ENCODE data around the gene NRIP2. TPM values are rescaled to one million over a fixed set of nuclear protein-coding genes. Genes with fewer than 3 reads are reported as not detected.
"Not testable (repeated sequence)": the region's sequence is repeated elsewhere in the genome, so short reads cannot be mapped to it uniquely, and the experiment has no call there.

The NRIP2 gene
- total RNA-seq (2014; rRNA removed; shearing (Covaris generic)): not detected in 2 replicates

DNA sequence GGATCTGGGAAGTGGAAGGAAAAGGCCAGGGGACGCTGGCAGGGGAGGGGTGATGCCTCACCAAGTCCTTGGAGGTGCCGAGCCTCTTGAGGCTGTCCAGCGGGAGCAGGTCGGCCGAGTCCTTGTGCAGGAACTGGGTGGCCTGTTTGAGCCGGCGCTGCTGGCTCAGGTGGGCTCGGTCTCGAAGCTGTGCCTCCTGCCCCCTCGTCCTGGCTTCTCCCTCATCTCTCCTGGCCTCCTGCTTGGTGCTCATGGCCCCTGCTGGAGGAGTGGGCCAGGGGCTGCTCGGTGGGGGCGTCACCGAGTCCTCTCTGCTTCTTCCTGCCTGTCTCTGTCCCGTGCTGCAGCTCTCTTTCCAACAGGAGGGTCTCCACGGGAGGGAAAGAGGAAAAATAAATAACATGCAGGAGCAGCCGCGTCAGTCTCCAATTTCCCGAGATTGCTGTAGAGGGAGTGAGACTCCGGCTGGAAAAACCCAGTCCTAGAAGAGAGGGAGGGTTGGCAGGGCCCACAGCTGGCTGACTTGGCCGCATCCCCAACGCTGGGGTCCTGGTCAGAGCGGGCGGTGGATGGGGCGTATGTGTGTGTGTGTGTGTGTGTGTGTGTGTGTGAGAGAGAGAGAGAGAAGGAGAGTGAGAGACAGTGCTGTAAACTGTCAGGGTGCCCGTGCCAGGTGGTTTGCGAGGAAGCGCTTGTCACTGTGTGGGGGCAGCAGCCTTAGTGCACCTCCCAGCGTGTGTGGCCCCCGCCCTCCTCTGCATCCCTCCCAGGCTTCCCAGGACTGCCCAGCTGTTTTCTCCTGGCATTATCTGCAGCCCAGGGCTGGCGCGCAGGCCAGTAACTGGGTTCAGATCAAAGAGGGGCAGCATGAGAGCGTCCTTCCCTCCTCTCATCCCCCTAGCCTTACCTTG, at the start of gene NRIP2:
Gene NRIP2, minus strand, starts transcription at position 455 of the 911 bp plus-strand sequence. Its CDS starts 52 bp downstream, at position 403.
- DNase-seq (ENCODE audit: low spot score): no peak

DNA sequence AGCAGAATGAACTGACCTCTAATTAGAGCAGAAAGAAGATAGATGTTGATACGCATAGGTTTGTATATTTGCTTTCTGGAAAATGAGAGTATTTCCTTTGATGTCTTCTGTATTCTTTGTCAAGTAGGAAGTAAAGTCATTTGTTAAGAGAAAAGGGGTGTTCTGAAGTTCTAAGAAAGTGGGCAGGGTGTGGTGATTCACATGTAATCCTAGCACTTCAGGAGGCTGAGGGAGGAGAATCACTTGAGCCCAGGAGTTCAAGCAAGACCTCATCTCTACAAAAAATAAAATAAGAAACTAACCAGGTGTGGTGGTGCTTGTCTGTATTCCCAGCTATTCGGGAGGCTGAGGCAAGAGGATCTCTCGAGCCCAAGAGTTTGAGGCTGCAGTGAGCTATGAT, 45.0 kb upstream of the NRIP2 start:
- DNase-seq (ENCODE audit: low spot score): no peak

- DNase-seq (ENCODE audit: low spot score): no peak
These were observed 43.3 kb upstream of the NRIP2 start for GRCh38 chr12:2877953-2878732.

DNA sequence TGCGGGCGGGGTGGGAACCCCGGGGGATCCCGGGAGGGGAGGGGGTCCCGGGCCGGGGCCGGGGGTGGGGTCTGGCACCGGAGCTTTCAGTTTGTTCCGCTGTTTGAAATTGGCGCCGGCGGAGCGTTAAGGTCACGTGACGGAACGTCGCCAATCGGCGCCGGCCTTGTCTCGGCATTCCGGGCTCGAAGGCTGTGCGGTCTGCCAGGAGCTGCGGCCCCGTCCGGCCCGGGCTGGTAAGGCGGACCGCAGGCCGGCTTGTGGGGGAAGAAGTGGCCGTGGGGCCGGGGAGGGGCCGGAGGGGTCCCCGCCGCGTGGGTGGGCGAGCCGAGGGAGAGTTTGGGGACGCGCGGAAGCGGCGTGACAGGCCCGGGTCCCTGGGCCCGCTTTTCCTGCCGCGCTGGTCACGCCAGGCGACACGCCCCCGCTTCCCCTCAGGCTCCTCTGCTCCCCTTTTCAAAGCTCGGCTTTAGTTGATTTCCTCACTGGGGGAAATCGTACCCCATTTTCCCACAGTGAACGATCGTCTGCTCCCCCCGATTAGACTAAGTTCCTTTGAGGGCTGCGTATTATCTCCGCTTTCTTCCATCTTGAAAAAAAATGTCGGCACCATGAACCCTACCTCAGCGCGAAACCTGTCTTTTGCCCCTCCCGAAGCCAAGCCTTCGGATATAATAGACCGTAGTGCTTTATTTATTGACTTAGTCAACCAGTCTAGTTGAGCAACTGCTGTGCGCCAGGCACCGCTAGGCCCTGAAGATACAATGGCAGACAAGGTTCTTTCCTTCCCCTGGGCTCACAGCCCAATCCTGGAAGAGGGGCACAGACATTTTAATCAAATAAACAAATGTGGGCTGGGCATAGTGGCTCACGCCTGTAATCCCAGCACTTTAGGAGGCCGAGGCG, 42.5 kb upstream of the NRIP2 start, which contains the start of the genes FOXM1 and RHNO1:
Gene FOXM1, minus strand, starts transcription at position 128 of the 906 bp plus-strand sequence. CDS start 2,696 bp downstream, outside the sequence.
Gene RHNO1, plus strand, starts transcription at position 177 of the 906 bp plus-strand sequence. CDS start 8,144 bp downstream, outside the sequence.
- DNase-seq (ENCODE audit: low spot score): peak; percentile 62

DNA sequence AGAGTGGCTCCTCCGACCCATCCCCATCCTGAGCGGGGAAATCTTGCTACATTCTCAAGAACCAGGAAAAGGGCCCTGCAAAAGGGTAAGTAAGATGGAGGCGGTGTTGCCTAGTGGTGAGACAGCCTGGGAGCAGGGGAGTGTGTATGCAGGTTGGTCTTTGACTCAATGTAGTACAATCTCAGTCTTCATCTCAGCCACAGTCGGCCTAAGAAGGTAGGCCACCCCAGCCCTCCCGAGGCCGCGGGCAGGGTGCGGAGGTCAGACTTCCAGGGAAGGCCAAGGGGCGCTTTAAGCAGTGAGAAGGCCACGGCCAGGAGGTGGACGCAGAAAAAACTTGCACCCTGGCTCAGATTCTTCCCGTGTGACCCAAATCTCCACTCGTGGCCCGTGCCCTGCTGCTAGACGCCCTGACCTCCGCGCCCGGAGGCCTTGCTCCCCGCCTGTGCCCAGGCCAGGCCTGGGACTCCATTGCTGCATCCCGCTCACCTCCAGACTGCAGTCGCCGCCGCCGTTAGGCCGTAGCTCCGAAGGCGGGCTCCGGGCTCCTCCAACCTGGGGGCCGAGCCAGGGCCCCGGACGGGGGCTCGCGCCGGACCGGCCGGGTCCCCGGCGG, 41.7 kb upstream of the NRIP2 start:
- DNase-seq (ENCODE audit: low spot score): peak; percentile 15

- not testable (repeated sequence) for DNase-seq (ENCODE audit: low spot score)
These were observed 34.3 kb upstream of the NRIP2 start for GRCh38 chr12:2868986-2869632.

- no peak for DNase-seq (ENCODE audit: low spot score)
These were observed 29.4 kb upstream of the NRIP2 start for GRCh38 chr12:2864198-2864597.

DNA sequence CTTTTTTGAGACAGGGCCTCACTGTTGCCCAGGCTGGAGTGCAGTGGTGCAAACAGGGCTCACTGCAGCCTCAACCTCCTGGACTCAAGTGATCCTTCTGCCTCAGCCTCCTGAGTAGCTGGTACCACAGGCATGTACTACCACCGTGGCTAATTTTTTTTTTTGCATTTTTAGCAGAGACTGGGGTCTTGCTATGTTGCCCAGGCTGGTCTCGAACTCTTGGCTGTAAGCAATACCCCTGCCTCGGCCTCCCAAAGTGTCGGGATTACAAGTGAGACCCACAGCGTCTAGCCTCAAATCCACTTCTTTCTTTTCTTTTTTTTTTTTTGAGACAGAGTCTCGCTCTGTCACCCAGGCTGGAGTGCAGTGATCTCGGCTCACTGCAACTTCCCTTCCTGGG, 28.6 kb upstream of the NRIP2 start:
- DNase-seq (ENCODE audit: low spot score): not testable (repeated sequence)

DNA sequence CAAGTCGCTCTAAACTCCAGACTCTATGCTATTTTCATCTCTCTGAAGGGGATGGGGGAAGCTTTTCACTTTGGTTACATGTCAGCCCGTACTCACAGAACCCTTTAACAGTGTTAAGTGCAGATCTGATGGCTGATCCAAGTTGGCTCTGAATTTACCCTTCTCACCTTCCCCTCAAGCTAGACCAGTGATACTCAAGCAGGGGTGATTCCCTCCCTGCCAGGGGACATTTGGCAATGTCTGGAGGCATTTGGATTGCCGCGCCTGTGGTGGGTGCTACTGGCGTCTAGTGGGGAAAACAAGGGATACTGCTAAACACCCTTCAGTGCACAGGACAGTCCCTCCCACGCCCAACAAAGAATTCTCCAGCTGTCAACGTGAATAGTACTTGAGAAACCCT, 28.0 kb upstream of the NRIP2 start:
- DNase-seq (ENCODE audit: low spot score): no peak

GRCh38 chr12:2860170-2860569, 25.3 kb upstream of the NRIP2 start:
- no peak for DNase-seq (ENCODE audit: low spot score)

DNA sequence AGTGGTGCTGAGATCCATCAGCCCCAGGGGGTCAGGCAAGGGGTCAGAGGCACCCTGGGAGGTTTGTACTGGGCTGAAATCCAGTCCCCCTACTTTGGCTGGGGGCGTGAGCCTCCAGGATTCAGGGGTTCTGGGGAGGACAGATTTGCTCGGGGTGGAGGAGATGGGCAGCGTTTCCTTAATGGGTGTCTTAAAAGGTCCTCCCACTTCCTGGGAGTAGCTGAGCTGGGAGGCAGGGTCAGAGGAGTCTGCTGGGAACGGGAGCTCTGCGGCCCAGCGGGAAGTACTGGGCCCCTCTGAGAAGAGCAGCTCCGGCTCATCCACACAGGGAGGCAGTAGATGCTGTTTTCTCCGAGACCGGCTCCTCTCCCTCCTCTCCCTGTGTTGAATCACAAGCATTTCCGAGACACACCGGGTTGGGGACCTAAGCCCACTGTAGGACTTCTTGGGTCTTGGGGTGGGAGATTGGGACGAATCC, 24.1 kb upstream of the NRIP2 start:
- no peak for DNase-seq (ENCODE audit: low spot score)

DNA sequence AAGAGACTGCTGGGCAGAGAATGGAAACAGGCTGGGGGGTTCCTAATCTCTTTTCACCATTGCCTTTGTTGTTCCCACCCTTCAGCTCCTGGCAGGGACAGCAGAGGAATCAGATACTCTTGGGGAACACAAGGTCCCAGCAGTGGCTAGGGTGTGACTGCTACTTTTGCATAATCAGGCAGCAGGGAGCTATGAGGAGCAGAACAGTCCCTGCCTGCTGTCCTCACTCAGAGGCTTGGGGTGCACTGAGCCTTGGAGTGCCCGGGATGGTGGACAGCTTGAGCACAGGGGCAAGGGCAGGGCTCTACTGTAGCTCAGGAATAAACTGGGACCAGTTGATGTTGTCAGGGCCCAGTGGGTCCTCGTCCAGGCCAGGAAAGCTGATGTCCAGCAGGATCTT, 23.5 kb upstream of the NRIP2 start:
- no peak for DNase-seq (ENCODE audit: low spot score)

GRCh38 chr12:2857576-2857975, 22.7 kb upstream of the NRIP2 start:
- DNase-seq (ENCODE audit: low spot score): no peak

GRCh38 chr12:2857021-2857431, 22.2 kb upstream of the NRIP2 start, which contains the start of gene TEX52:
Gene TEX52, minus strand, starts transcription at chr12:2857039. Its CDS starts 13 bp downstream, at chr12:2857026.
- no peak for DNase-seq (ENCODE audit: low spot score)

- peak; percentile 10 for DNase-seq (ENCODE audit: low spot score)
These were observed 21.2 kb upstream of the NRIP2 start for GRCh38 chr12:2856051-2856450.

- DNase-seq (ENCODE audit: low spot score): no peak
These were observed 20.7 kb upstream of the NRIP2 start for GRCh38 chr12:2855546-2855945.

- no peak for DNase-seq (ENCODE audit: low spot score)
These were observed 20.0 kb upstream of the NRIP2 start for GRCh38 chr12:2854669-2855453.

DNA sequence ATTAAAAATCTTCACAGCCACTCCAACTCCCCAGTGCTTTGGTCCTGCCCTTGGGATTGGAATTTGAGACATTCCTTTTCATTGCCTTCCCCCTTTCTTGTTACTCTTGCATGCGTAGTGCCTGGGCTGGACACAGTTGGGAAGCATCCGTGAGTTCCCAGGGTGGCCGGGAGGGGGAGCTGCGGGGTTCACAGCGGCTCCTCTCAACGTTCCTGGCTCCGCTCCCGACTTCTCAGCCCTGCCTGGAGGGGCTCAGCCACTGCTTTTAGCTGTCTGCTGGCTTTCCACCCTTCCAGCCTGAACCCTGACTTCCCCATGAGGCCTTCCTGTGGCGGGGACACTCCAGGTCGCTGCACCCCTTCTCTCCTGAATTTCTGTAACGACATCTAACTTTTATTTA, 18.8 kb upstream of the NRIP2 start:
- DNase-seq (ENCODE audit: low spot score): peak; percentile 62

- no peak for DNase-seq (ENCODE audit: low spot score)
These were observed 17.1 kb upstream of the NRIP2 start for GRCh38 chr12:2851931-2852330.

Data from A172 (cell line).